Measurements from ENCODE around the gene KCNQ1. TPM values are rescaled to one million over a fixed set of nuclear protein-coding genes. Genes with fewer than 3 reads are reported as not detected.

Gene KCNQ1
- total and polyA plus RNA-seq, 12 donors: 11.0 to 447 (median 320) TPM

GRCh38 chr11:2798951-2799761, 354.3 kb downstream of the KCNQ1 start:
- TF ChIP-seq CTCF (IDR thresholded peaks at IDR 0.05) (no peak), POLR2A (IDR thresholded peaks at IDR 0.05) (no peak)
- Histone ChIP-seq H3K9me3 (replicated peaks in 1 of 3) (no peaks in the 10 kb centered on the region), H3K4me3 (no peak overlapping the region), H3K36me3 (replicated peaks in 1 of 2) (no peaks in the 10 kb centered on the region), H3K4me1 (replicated peaks in 1 of 2) (peaks cover 0 to 8% of the 10 kb centered on the region in 2 donors), H3K27me3 (no peaks in the 10 kb centered on the region), H3K27ac (no peak overlapping the region)
- WGBS, 4 donors: 90 to 96% (median 94%) methylated on average over 17 of the region's 17 CpGs
- intact Hi-C loops (cut with DNase I): no loop called here
- peak; percentile 0 to 46 (median 9) for DNase-seq

DNA sequence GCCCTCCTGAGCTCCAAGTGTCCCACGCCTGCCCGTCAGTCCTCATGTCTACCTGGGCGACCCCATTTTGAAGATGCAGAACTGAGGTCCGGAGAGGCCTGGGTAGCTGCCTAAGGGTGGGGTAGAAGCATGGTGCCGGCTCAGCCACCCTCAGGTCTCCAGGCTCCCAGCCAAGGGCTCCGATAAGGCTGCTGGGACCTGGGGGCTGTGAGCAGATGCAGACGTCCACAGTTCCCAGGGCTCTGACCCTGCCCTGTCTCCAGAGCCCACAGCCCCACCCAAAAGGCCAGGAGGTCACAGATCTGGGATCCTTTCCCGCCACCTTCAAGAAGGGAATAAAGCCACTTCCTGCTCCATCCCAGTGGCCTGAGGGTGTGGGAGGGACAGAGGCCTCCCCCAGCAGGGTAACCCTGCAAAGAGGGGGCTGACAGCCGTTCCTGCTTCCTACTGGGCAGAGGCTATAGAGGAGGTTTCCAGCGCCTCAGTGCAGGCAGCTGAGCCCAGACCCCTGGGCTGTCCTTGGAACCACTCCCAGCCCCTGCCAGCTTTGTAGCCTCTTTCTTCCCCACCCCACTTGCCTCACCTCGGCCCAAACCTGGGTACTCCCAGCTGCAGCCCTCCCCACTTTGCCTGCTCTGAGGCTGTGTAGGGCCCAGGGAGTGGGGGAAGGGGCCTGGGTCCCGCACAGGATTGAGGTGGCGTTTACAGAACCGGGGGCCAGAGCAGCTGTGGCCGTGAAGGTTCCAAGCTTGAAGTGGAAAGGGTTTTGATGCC, 355.3 kb downstream of the KCNQ1 start:
- no peak overlapping the region for H3K27ac ChIP-seq
- WGBS, 4 donors: 58 to 89% (median 71%) methylated on average over 7 to 15 of the region's 15 CpGs
- H3K4me3 ChIP-seq: no peak overlapping the region
- no peaks in the 10 kb centered on the region for H3K36me3 ChIP-seq (replicated peaks in 1 of 2)
- H3K4me1 ChIP-seq (replicated peaks in 1 of 2): peaks cover 0 to 8% of the 10 kb centered on the region in 2 donors
- no peaks in the 10 kb centered on the region for H3K9me3 ChIP-seq (replicated peaks in 1 of 3)
- intact Hi-C loops (cut with DNase I): no loop called here
- H3K27me3 ChIP-seq: no peaks in the 10 kb centered on the region
- TF ChIP-seq POLR2A (IDR thresholded peaks at IDR 0.05) (no peak), CTCF (IDR thresholded peaks at IDR 0.05) (no peak)
- DNase-seq: peak; percentile 10 to 48 (median 35)

- Histone ChIP-seq H3K9me3 (replicated peaks in 1 of 3) (no peaks in the 10 kb centered on the region), H3K4me1 (replicated peaks in 1 of 2) (peaks cover 0 to 8% of the 10 kb centered on the region in 2 donors), H3K36me3 (replicated peaks in 1 of 2) (no peaks in the 10 kb centered on the region), H3K27me3 (no peaks in the 10 kb centered on the region), H3K4me3 (no peak overlapping the region), H3K27ac (peak overlapping the region in 1 of 5 donors; percentile 17)
- TF ChIP-seq CTCF (IDR thresholded peaks at IDR 0.05): no peak
- no peak for TF ChIP-seq POLR2A (IDR thresholded peaks at IDR 0.05)
- peak; percentile 0 to 48 (median 11) for DNase-seq
- intact Hi-C loops (cut with DNase I): no loop called here
- WGBS, 4 donors: 90 to 100% (median 91%) methylated on average over 6 to 12 of the region's 12 CpGs
Observed at GRCh38 chr11:2800655-2801531, 356.1 kb downstream of the KCNQ1 start.

Measured in adrenal gland (tissue), 12 donors.